Erythroblast (primary cell): ENCODE results near the gene ANKRD29.
"Not testable (repeated sequence)": the region's sequence is repeated elsewhere in the genome, so short reads cannot be mapped to it uniquely, and the experiment has no call there.

Source experiments
- DNase-seq, 2 experiments: peaks; one replicate each; lab custom pipeline; 2025; lab: John Stamatoyannopoulos, UW
- GATA1 ChIP-seq: IDR thresholded peaks from 2 replicates; pipeline ENCODE4 v1.6.1; 2011; ENCODE audit warnings: low read depth, mild to moderate bottlenecking, control low read depth, low read length, moderate library complexity
- POLR2A ChIP-seq: IDR thresholded peaks from 2 replicates; pipeline ENCODE4 v1.6.1; 2011; ENCODE audit warnings: mild to moderate bottlenecking, low read length

ANKRD29 gene

DNA sequence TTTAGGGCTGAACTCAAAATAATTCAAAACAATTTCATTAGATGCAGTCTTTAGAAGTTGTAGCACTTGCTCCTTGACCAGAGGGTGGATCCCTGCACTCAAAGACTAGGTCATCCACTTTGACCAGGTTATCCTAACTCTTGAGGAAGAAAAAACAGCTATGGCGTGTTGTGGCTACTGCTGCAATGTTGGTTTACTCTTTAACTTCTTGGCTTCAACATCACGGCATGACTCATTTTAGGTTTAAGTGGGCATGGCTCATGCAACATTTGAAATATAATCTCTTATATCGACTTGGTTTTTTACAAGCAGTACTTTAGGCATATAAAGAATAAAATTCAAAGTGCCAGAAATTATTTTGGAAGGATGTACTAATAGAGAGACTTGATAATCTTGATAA lies 35.4 kb downstream of the ANKRD29 start:
- no peak for DNase-seq
- no peak for TF ChIP-seq POLR2A
- TF ChIP-seq GATA1 = no peak

DNA sequence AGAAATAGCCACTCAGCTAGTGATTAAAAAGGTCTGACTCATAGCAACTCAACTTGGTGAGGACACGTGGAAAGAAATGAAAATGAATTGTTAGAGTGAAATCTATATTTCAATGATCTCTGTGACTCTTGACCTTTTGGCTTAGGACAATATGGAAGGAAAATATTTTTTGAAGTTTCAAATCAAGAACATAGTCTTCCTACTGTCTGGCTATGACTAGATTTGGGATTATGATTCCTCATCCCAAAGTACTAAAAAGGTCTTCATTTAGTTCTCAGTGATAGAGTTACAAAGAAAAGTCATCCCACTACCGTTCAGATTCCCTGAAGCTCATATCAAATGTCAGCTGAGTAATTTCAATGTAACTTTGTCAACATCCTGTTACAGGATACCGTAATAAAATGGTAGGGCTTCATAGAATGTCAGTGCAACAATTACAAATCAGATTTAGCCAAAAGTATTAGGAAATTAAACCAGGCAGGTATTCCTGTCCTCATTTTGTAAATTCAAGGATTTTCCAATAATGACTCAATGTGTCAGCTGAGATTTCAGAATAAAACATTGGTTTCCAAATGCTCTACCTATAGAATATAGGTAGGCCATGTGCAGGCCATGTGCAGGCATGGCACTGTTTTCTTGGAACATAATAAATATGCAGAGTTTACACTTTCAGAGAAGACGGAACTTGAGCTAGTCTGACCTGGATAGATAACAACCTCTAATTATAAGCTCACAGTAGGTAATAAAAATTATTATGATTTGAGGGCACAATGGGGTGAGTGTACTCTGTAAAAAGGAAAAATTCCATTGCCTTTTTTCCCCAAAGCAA lies 36.0 kb downstream of the ANKRD29 start:
- no peak for DNase-seq
- no peak for TF ChIP-seq GATA1
- TF ChIP-seq POLR2A = no peak

DNA sequence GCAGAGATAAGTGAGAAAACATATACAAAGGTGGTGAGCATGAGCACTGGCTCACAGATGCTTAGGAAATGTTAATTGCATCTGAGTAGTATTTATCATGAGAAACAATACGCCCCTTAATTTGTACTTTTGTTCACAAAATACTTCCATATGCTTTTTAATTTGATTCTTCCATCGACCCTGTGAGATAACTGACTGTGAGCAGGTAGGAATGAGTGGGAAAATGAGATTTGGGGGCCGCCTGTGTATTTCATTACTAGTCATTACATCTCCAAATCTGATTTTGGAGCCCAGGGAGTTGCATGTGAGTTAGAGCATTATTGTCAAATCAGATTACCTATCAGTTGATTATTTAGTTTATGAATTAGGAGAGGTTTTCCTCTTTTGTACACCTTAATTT lies 39.7 kb downstream of the ANKRD29 start:
- TF ChIP-seq POLR2A = no peak
- TF ChIP-seq GATA1 = no peak
- DNase-seq = no peak

DNA sequence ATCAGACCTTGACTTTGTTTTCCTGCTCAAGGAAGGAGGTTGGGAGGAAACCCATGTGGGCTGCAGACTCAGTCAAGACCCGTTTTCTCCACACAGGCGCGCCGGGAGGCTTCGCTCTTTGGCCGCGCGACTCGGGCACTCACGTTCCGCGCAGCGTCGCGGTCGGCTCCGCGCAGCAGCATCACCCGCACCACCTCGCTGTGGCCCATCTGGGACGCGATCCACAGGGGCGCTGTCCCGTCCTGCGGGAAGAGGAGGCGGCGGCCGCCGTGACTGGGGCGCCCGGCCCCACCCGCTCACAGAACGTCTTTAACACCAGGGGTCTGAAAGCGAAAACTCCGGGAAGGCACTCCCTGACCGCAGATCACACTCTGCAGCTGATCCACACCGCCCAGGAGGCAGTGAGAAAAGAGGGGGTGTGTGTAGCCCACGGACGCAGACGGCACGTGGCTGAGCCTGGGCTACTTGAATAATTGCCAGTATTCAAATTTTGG lies 43.3 kb downstream of the ANKRD29 start:
- no peak for DNase-seq
- TF ChIP-seq POLR2A = no peak

DNA sequence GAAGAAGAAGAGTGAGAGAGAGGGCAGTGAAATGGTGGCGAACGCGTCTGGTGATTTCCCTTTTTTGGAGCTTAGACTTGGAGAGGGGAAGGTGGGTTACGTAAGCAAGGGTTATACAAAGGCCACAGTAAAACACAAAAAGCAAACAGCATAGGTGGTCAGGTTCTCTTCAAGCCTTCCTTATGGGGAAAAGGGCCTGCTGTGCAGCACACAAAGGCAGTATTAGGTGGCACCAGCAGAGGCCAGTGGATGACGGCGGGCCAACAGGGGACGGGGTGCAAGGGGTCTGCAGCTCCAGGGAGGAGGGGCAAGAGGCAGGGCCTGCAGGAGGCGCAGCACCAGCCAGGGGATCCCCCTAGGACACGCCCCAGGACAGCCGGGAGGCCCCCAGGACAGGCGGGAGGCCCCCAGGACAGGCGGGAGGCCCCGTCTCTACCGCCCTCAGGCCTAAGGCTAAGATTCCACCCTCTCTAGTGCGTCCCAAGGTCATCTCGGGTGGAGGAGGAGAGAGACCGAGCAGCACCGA lies 43.8 kb downstream of the ANKRD29 start:
- TF ChIP-seq POLR2A (no peak), GATA1 (no peak)
- no peak for DNase-seq

DNA sequence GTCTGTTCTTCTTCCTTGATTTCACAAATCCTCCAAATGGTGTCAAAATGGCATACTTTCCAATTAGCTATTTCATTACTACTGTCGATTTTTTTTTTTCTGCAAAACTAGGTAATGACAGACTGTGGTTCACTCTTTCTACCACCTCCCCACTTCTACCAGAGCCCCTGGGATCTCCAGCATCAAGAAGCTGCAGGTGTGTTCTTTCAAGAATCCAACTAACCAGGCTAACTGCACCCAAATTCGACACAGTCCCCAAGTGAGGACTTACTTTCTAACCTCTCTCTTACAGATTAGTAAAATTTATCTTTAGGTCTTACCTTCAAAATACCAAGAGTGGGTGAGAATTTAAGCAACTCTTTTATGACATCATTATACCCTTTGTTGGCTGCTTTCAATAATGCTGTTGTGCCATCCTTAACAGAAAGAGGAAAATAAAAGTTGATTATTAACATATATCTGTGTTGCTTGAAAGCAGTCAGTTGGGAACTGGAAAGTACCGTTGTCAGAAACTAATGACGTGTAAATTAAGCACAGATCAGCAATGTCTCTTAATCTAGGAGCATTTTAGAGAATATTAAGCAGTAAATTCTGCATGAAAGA lies 45.2 kb downstream of the ANKRD29 start:
- no peak for TF ChIP-seq POLR2A
- TF ChIP-seq GATA1 = no peak
- no peak for DNase-seq

DNA sequence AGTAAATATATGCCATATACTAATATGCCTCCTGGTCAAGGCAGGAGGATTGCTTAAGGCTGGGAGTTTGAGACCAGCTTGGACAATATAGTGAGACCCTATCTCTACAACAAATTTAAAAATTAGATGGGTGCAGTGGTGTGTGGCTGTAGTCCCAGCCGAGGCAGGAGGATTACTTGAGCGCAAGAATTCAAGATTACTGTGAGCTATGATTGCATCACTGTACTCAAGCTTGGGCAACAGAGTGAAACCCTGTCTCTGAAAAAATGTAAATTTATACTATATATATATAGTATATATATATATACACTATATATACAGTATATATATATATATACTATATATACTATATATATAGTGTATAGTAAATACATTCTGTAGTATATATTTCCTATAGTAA lies 46.5 kb downstream of the ANKRD29 start:
- DNase-seq = no peak
- no peak for TF ChIP-seq POLR2A

DNA sequence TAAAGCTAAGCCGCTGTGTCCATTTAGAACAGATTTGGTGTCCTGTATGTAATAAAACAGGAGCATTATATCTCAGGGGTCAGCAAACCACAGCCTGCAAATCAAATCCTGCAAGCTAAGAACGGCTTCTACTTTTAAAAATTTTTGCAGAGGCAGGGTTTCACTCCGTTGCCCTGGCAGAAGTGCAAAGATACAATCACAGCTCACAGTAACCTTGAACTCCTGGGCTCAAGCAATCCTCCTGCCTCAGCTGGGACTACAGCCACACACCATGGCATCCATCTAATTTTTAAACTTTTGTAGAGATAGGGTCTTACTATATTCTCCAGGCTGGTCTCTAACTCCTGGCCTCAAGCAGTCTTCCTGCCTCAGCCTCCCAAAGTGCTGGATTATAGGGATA lies 47.8 kb downstream of the ANKRD29 start:
- no peak for DNase-seq
- TF ChIP-seq POLR2A (no peak), GATA1 (no peak)

DNA sequence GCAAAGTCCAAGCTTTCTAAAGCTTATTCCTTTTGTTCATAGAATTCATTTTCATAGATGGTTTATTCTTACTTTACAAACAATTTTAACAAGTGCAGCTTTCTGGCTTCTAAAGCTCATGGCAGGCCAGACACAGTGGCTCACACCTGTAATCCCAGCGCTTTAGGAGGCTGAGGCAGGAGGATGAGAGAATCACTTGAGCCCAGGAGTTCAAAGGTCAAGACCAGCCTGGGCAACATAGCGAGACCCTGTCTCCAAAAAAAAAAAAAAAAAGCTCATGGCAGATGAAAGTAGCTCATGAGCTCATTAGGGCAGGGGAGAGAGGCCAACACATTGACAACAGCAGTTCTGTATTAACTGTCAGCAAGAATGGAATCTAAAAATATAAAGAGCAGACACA lies 48.3 kb downstream of the ANKRD29 start:
- DNase-seq = no peak
- TF ChIP-seq GATA1 = no peak
- TF ChIP-seq POLR2A = no peak

DNA sequence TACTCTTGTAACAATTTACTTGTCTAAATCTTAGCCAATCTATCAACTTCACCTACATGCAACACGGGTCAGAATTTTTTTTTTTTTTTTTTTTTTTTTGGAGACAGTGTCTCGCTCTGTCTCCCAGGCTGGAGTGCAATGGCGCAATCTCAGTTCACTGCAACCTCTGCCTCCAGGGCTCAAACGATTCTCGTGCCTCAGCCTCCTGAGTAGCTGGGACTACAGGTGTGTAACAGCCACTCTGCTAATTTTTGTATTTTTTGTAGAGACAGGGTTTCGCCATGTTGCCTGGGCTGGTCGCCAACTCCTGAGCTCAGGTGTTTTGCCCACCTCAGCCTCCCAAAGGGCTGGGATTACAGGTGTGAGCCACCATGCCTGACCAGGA lies 49.6 kb downstream of the ANKRD29 start:
- not testable (repeated sequence) for DNase-seq

DNA sequence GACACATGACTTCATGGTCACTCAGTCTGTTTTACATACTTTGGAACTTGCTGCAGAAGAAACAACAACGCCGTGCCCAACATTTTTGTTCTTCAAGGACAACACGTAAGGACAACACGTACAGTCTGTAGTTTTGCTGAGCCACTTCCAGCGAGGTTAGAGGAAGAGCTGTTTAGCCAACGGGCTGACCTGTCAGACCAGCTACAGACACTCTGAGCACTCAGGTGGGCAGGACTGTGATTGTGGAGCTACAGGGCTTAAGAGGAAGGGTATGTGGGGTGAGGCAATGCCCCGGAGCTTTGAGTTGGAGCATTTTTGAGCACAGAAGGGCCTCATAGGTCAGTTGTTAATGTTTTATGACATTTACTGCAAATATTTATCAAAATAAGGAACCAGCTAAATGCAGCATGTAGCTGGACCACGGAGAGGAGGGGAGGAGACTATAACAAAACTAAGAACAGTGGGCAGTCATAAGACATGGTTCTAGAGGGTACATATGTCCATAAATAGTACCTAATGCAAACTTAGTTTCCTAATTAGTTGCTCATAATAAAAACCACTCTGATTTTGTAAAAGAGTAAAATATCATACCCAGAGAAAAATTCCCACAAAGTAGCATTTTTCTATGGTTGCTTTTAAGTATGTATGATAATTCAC lies 50.1 kb downstream of the ANKRD29 start:
- TF ChIP-seq POLR2A (no peak), GATA1 (no peak)
- no peak for DNase-seq

DNA sequence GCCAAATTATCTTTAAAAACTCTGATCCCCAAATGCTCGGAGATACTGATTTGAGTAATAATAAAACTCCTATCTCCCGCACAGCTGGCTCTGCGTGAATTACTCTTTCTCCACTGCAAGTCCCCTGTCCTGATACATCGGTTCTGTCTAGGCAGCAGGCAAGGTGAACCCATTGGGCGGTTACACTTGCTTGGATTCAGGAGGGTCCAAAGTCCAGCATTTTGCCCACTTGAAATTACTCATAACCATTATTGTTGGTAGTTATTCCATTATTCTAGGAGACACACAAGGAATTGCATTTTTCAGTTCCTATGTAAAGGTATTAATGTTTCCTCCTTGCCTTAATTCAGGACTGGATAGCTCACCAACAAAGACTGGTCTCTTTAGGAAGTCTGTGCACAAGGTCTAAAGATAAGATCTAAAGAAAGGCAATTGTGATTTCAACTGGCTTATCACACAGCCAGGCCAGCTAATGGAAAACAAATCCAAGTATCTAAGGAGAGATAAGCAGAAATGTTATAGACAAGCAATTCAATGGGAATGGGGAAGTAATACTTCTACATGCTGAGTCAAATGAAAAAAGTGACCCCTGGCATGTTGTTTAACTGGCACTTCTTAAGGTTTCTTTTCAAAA lies 53.2 kb downstream of the ANKRD29 start:
- TF ChIP-seq GATA1 = no peak
- no peak for TF ChIP-seq POLR2A
- DNase-seq = no peak

DNA sequence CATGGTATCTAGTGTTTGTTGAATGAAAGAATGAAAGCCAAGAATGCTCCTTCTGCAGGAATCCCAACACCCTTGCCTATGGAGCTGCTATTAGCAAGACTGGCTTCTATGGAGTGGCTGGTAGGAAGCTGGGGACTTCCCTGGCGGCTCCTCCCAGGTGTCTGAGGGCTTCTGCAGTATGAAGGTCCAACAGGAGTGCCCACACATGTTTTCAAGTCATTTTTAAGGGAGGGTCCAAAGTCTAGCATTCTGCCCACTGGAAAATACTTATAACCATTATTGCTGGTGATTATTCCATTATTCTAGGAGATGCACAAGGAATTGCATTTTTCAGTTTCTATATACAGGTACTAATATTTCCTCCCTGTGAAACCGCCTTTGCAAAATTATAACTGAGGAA lies 54.5 kb downstream of the ANKRD29 start:
- no peak for DNase-seq
- TF ChIP-seq GATA1 (no peak), POLR2A (no peak)

DNA sequence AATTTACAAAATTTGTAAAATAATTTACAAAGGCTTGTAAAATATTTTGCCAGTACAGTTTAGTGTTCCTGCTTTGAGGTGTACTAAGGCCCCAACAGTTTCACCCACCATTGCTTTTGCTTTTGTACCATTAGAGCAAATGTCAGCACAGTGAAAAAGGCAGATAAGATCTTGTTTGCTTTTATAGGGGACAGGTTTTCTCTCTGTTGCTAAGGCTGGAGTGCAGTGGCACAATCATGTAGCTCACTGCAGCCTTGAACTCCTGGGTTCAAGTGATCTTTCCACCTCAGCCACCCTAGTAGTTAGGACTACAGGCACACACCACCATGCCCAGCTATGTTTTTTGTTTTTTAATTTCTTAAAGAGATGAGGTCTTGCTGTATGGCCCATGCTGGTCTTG lies 56.8 kb downstream of the ANKRD29 start:
- no peak for TF ChIP-seq GATA1
- no peak for TF ChIP-seq POLR2A
- no peak for DNase-seq
